Adrenal gland (tissue), 5 donors: Measurements from ENCODE around the gene HIVEP3.

Experiments
- CTCF ChIP-seq, 6 experiments: fragments of 450-650 bp in 4 of 6; fragments of 200-600 bp in 2 of 6; sonication (generic) in 1 of 6; IDR thresholded peaks; 1 replicate in 5 of 6; 2 replicates in 1 of 6; pipeline versions ENCODE4 v1.5.1 to v1.8.0; 2016 to 2021; ENCODE audit warnings: antibody characterized with exemption in 6 of 6, mild to moderate bottlenecking in 2 of 6, moderate library complexity in 1 of 6
- POLR2A ChIP-seq, 2 donors: fragments of 450-650 bp; IDR thresholded peaks; one replicate each; pipeline ENCODE4 v1.6.1; 2017; ENCODE audit warnings: antibody characterized with exemption in 2 of 2, mild to moderate bottlenecking in 2 of 2, moderate library complexity in 1 of 2
- donor health status: DM: no; HTN: no; CAD: no.

GRCh38 chr1:41847733-41848132, 71.0 kb downstream of the HIVEP3 start:
- TF ChIP-seq CTCF (IDR thresholded peaks at IDR 0.05) (no peak), POLR2A (IDR thresholded peaks at IDR 0.05) (no peak)
